OCI-LY7 (cell line): ENCODE results near the gene KDM4B. TPM values are rescaled to one million over a fixed set of nuclear protein-coding genes. Genes with fewer than 3 reads are reported as not detected.
A peak's percentile ranks its signal among the peaks of the same experiment; 100 is the strongest.

Experiments used
- BruUV-seq: library from RNA; stranded (reverse); fragments of 400-500 nt; replicated peaks from 2 replicates; lab custom pipeline; 2021; lab: Mats Ljungman, UMichigan
- CTCF ChIA-PET: fragments of 300-600 bp; sonication (Branson Sonifier 250); formaldehyde crosslinking; loops from one replicate; lab custom pipeline; 2022; ENCODE audit warnings: antibody characterized with exemption; ENCODE audit not compliant: unreplicated experiment; lab: Charles Lee
- POLR2A ChIA-PET: fragments of 300-600 bp; sonication (Branson Sonifier 250); formaldehyde crosslinking; loops from one replicate; lab custom pipeline; 2022; ENCODE audit warnings: antibody characterized with exemption; lab: Charles Lee
- DNase-seq: peaks from one replicate; pipeline ENCODE4 v3.0.0-alpha.2; 2015; ENCODE audit warnings: low spot score
- H2AFZ ChIP-seq: fragments of 200-600 bp; sonication (generic), shearing (Covaris generic); 2 replicates; pipeline ENCODE4 v1.6.1; 2014; ENCODE audit warnings: mild to moderate bottlenecking, antibody characterized with exemption, low read length, moderate library complexity
- H3K27ac ChIP-seq: fragments of 200-600 bp; sonication (generic); 2 replicates; pipeline ENCODE4 v1.5.1; 2014; ENCODE audit warnings: mixed run types, low read depth, mild to moderate bottlenecking, moderate library complexity, low read length, inconsistent platforms; ENCODE audit not compliant: poor library complexity, severe bottlenecking
- H3K36me3 ChIP-seq: fragments of 200-600 bp; sonication (generic); 2 replicates; pipeline ENCODE4 v1.6.1; 2014; ENCODE audit warnings: mild to moderate bottlenecking, antibody characterized with exemption, low read length, moderate library complexity, mixed read lengths; ENCODE audit not compliant: insufficient read depth
- H3K4me1 ChIP-seq: fragments of 200-600 bp; sonication (generic); 2 replicates; pipeline ENCODE4 v1.5.1; 2014; ENCODE audit warnings: mild to moderate bottlenecking, low read length; ENCODE audit not compliant: insufficient read depth, poor library complexity, severe bottlenecking
- H3K4me2 ChIP-seq: fragments of 200-600 bp; sonication (generic); 2 replicates; pipeline ENCODE4 v1.6.1; 2014; ENCODE audit warnings: mild to moderate bottlenecking, low read length
- H3K4me3 ChIP-seq: fragments of 200-600 bp; sonication (generic); 2 replicates; pipeline ENCODE4 v1.5.1; 2014; ENCODE audit warnings: mild to moderate bottlenecking, low read depth, low read length; ENCODE audit not compliant: poor library complexity, severe bottlenecking
- H3K79me2 ChIP-seq: fragments of 200-600 bp; sonication (generic); 2 replicates; pipeline ENCODE4 v1.6.1; 2016; ENCODE audit warnings: low read depth, mild to moderate bottlenecking, low read length, moderate library complexity, mixed read lengths; ENCODE audit not compliant: insufficient read depth
- H3K9me2 ChIP-seq: fragments of 200-600 bp; sonication (generic); 2 replicates; pipeline ENCODE4 v1.6.1; 2016; ENCODE audit warnings: mild to moderate bottlenecking, low read length, mixed read lengths; ENCODE audit not compliant: insufficient read depth
- H3K9me3 ChIP-seq: fragments of 200-600 bp; sonication (generic); 2 replicates; pipeline ENCODE4 v1.6.1; 2014; ENCODE audit warnings: mild to moderate bottlenecking, mixed run types, low read length, mixed read lengths
- H4K20me1 ChIP-seq: fragments of 200-600 bp; sonication (generic); 2 replicates; pipeline ENCODE4 v1.6.1; 2014; ENCODE audit warnings: mild to moderate bottlenecking, antibody characterized with exemption, low read length, moderate library complexity, mixed read lengths; ENCODE audit not compliant: insufficient read depth
- CTCF ChIP-seq: fragments of 200-600 bp; sonication (generic); conservative IDR thresholded peaks from 2 replicates; pipeline ENCODE4 v1.5.1; 2014; ENCODE audit warnings: mild to moderate bottlenecking, antibody characterized with exemption, low read length, moderate library complexity, mixed read lengths
- EZH2phosphoT487 ChIP-seq: fragments of 200-600 bp; sonication (generic); IDR thresholded peaks from 2 replicates; pipeline ENCODE4 v1.6.1; 2018; ENCODE audit warnings: low read depth, borderline replicate concordance, mild to moderate bottlenecking, mixed run types, antibody characterized with exemption, low read length, moderate library complexity, mixed read lengths
- intact Hi-C: fragments of 100-400 bp; cut with micrococcal nuclease; formaldehyde crosslinking; loops from one replicate; pipeline ENCODE4 v1.10.0; 2022; ENCODE audit not compliant: unreplicated experiment
- total RNA-seq, 2 experiments: library from RNA; depleted of rRNA in 1 of 2; stranded (reverse); fragments of >200 nt in 1 of 2; shearing (Covaris generic) in 1 of 2; gene quantifications; 2 replicates each; pipeline ENCODE4 v1.2.3, GENCODE V29; 2014 to 2022

Gene KDM4B
- total RNA-seq, 2 experiments from 2014 or later, result 24.3 to 44.2 TPM

GRCh38 chr19:5143471-5144411, 174.8 kb downstream of the KDM4B start:
- H3K9me3 ChIP-seq, result no peaks in the 10 kb centered on the region
- no peak overlapping the region for H3K27ac ChIP-seq
- peaks cover 4% of the 10 kb centered on the region; the same call in 1 of the 2 replicates for H3K36me3 ChIP-seq
- DNase-seq, result peak; percentile 26
- peaks cover 10% of the 10 kb centered on the region for H3K4me1 ChIP-seq
- H3K79me2 ChIP-seq, result no peaks in the 10 kb centered on the region
- H4K20me1 ChIP-seq, result no peaks in the 10 kb centered on the region
- ChIA-PET POLR2A (interaction anchor here (0.6 kb wide), 2 partner anchors 607 to 1746 kb away, joined by 3 read pairs; no protein-coding TSS in a partner anchor), CTCF (no interaction called here)
- H2AFZ ChIP-seq, result no peak overlapping the region
- no TSS peak for BruUV-seq
- intact Hi-C loops, result no loop called here
- no peaks in the 10 kb centered on the region for H3K9me2 ChIP-seq
- TF ChIP-seq EZH2phosphoT487 (no peak), CTCF (no peak)
- no peak overlapping the region for H3K4me2 ChIP-seq
- H3K4me3 ChIP-seq, result no peak overlapping the region

GRCh38 chr19:5144545-5145179, 175.7 kb downstream of the KDM4B start:
- no peak for DNase-seq
- Histone ChIP-seq H3K79me2 (no peaks in the 10 kb centered on the region), H4K20me1 (no peaks in the 10 kb centered on the region), H3K36me3 (peaks cover 2% of the 10 kb centered on the region; the same call in 1 of the 2 replicates), H3K27ac (no peak overlapping the region), H3K9me3 (no peaks in the 10 kb centered on the region), H2AFZ (no peak overlapping the region), H3K4me2 (no peak overlapping the region), H3K4me3 (no peak overlapping the region), H3K4me1 (peaks cover 6% of the 10 kb centered on the region), H3K9me2 (no peaks in the 10 kb centered on the region)
- intact Hi-C loops, result no loop called here
- CTCF ChIA-PET, result no interaction called here
- BruUV-seq, result no TSS peak
- TF ChIP-seq CTCF (no peak), EZH2phosphoT487 (no peak)
- POLR2A ChIA-PET, result interaction anchor here (0.6 kb wide), 1 partner anchor 1747 kb away, joined by 3 read pairs; no protein-coding TSS in a partner anchor
